ENCODE data around the gene FAIM.
"Not testable (repeated sequence)": the region's sequence is repeated elsewhere in the genome, so short reads cannot be mapped to it uniquely, and the experiment has no call there.

FAIM gene

DNA sequence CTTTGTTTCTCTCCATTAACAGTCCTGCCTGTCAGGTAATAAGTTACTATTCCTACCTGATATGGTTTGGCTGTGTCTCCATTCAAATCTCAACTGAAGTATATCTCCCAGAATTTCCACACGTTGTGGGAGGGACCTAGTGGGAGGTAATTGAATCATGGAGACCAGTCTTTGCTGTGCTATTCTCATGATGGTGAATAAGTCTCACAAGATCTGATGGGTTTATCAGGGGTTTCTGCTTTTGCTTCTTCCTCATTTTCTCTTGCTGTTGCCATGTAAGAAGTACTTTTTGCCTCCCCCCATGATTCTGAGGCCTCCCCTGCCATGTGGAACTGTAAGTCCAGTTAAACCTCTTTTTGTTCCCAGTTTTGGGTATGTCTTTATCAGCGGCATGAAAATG is 6.9 kb upstream of the FAIM start:
- DNase-seq (ENCODE audit: low read depth): not testable (repeated sequence)

DNA sequence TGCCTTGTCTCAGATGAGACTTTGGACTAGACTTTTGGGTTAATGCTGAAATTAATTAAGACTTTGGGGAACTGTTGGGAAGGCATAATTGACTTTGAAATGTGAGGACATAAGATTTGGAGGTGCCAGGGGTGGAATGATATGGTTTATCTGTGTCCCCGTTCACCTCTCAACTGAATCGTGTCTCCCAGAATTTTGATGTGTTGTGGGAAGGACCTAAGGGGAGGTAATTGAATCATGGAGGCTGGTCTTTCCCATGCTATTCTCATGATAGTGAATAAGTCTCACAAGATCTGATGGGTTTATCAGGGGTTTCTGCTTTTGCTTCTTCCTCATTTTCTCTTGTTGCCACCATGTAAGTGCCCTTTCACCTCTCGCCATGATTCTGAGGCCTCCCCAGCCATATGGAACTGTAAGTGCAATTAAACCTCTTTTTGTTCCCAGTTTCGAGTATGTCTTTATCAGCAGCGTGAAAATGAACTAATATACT is 4.4 kb upstream of the FAIM start:
- not testable (repeated sequence) for DNase-seq (ENCODE audit: low read depth)

DNA sequence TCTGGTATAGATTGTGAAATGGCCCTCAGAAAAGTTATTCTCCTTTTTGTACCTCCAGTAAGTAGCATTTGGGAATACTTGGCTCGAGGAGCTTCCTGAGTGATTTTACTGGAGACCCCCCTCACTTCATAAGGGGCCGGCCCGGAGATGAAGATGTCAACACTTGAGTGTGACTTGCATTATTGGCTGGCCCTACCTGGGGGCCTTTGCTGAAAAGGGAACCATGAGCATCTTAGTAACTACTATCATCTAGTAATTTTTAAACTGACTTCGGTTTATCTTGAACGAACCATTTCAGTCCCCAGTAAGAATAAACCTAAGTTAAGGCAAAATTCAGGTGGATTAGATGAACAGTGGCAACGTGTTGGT is 1.3 kb downstream of the FAIM start:
- no peak for DNase-seq (ENCODE audit: low read depth)

DNA sequence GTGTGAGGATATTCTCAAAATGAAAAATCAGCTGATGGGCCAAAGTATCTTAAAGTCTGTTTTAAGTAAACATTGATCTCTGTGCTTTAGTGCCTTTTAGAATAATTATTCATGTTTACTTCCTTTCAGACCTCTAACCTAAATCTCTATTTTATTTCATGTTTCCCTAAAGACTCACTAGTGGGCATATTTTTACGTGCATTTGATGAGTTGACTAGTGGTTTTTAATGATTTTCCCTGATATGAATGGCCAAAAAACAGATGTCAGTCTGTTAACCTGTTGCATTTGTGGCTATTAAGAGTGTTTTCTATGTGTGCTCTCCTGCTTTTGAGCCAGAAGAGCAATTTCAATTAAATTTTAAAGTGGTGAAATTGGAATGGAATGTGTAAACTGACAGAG is 6.9 kb downstream of the FAIM start:
- no peak for DNase-seq (ENCODE audit: low read depth)

DNA sequence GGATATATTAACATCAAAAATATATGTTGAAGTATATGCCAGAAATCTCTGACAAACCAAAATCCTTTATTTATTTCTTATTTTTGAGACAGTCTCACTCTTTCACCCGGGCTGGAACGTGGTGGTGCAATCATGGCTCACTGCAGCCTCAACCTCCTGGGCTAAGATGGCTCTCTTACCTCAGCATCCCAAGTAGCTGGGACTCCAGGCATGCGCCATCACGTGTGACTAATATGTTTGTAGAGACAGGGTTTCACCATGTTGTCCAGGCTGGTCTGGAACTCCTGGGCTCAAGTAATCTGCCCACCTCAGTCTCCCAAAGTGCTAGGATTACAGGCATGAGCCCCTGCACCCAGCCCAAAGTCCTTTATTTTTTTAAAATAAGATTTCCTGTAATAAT is 11.9 kb downstream of the FAIM start:
- DNase-seq (ENCODE audit: low read depth): no peak

DNA sequence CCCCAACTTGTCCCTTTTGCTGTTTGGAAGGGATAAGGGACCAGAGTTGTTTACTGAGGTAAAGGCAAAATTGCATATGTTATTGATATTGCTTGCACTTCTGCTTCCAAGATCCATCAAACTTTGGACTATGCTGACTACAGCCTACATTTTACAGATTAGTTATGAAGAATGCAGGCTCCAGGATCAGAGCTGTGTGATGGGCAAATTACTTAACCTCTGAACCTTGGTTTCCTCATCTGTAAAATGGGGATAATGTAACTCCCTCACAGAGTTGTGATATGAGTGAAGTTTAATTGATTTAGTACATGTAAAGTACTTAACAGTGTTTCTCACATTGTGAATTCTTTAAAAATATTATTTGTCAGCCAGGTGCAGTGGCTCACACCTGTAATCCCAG is 15.9 kb downstream of the FAIM start:
- DNase-seq (ENCODE audit: low read depth): no peak

DNA sequence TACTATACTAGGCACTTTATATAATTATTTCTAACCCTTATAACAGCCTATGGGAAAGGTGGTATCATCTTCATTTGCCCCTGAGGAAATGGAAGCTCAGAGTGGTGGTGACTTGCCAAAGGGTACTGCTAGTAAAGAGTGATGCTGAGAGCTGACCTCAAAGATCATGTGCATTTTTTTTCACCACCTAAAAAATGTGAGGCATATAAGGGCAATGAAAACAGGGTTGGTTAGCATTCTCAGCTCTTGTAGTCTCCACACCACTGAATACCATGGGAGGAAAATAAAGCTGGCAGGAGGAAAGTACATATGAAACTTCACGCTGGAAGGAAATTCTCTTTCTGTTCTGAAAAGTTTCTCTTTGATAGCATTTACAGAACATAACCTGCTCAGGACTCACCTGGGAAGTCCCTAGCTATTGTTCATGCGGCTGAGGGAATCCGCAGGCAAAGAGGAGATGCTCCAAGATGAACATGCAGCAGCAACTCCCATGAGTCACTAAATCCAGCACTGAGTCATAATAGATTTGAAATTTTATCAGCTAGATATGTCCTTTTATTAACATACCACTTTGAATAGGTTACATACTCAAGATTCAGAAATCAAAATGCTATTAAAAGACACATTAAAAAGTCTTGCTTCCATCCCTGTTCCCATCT is 17.3 kb downstream of the FAIM start:
- DNase-seq (ENCODE audit: low read depth): no peak

DNA sequence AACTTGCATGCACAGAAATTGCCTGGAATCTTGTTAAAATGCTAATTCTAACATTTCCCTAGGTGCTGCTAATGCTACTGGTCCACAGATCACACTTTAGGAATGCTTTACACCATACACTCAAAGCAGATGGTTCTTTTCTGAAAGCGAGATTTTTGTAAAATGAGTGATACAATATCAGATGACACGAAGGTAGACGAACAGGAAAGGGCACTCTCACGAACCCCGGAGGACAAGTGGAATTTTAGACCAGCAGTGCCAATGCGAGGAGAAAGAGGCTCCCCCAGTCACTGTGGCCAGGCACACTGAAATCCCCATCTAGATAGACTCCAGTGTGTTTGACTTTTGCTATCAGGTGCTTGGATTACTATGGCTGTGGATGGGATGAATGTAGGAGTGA is 21.0 kb downstream of the FAIM start:
- DNase-seq (ENCODE audit: low read depth): no peak

DNA sequence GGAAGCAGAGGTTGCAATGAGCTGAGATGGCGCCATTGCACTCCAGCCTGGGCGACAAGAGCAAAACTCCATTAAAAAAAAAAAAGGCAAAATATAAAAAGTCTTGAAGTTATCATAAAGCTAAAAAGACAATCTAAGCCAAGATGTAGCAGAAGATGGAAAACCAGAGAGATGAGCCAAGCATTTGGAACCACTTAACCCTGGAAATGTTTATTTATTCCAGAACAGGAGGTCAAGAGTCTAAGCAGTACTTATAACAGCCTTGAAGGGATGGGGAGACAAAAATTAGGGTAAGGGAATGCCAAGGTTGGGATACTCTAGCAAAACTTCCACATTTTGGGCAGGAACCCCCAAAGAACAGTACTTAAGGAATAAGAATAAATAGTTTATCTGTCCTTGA is 30.1 kb downstream of the FAIM start:
- DNase-seq (ENCODE audit: low read depth): no peak

DNA sequence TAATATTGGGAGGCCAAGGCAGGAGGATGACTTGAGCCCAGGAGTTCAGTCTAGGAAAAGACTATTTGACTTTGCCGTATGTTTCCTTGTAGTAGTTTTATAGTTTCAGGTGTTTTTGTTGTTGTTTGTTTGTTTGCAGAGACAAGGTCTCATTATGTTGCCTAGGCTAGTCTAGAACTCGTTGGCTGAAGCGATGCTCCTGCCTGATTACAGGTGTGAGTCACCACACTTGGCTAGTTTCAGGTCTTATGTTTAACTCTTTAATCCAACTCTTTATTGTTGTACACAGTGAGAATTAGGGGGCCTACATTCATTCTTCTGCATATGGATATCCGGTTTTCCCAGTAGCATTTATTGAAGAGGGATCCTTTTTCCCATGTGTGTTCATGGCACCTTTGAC is 32.0 kb downstream of the FAIM start:
- DNase-seq (ENCODE audit: low read depth): no peak

DNA sequence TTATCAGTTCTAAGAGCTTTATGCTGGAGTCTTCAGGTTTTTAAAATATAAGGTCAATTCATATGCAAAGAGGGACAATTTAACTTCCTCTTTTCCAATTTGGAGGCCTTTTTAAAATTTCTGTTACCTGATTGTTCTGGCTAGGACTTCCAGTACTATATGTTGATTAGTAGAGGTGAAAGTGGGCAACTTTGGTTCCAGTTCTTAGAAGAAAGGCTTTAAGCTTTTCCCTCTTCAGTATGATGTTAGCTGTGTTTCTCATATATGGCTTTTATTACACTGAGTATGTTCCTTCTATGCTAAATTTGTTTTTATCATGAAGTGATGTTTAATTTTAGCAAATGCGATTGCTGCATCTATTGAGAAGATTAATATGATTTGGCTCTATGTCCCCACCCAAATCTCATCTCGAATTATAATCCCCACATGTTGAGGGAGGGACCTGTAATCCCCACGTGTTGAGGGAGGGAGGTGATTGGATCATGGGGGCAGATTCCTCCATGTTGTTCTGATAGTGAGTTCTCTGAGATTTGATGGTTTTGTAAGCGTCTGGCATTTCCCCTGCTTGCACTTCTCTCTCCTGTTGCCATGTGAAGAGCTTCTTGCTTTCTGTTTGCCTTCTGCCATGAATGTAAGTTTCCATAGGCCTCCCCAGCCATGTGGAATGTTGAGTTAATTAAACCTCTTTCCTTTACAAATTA is 33.8 kb downstream of the FAIM start:
- no peak for DNase-seq (ENCODE audit: low read depth)

DNA sequence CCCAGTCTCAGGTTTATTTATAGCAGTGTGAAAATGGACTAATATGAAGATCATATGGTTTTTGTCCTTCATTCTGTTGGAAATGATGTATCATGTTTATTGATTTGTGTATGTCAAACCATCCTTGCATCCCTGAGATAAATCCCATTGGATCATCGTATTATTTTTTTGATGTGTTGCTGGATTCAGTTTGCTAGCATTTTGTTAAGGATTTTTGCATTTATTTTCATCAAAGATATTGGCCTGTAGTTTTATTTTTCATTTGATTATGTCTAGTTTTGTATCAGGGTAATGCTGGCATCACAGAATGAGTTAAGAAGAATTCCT is 34.3 kb downstream of the FAIM start:
- no peak for DNase-seq (ENCODE audit: low read depth)

DNA sequence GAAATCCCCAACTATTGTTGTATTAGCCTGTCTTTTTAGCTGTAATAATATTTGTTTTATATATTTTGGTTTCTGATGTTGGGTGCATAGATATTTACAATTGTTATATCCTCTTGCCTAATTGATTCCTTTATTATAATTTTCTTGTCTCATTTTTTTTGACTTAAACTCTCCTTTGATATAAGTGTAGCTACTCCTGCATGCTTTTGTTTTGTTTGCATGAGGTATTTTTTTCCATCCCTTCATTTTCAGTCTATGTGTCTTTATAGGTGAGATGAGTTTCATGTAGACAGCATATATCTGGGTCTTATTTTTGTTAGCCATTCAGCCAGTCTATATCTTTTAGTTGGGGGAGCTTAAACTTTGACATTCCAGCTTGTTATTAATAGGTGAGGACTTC is 37.4 kb downstream of the FAIM start:
- DNase-seq (ENCODE audit: low read depth): no peak

DNA sequence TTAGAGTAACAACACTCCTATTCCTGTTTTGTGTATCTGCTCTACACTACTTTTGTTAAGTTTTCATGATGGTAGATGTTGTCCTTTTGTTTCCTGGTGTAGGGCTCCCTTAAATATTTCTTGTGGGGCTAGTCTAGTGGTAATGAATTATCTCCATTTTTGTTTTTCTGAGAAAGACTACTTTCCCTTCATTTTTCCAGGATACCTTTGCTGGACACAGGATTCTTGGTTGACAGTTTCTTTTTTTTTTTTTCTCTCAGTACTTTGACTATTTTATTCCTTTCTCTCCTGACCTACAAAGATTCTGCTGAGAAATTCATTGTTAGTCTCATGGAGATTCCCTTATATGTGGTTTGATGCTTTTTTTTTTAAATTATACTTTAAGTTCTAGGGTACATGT is 37.9 kb downstream of the FAIM start:
- no peak for DNase-seq (ENCODE audit: low read depth)

DNA sequence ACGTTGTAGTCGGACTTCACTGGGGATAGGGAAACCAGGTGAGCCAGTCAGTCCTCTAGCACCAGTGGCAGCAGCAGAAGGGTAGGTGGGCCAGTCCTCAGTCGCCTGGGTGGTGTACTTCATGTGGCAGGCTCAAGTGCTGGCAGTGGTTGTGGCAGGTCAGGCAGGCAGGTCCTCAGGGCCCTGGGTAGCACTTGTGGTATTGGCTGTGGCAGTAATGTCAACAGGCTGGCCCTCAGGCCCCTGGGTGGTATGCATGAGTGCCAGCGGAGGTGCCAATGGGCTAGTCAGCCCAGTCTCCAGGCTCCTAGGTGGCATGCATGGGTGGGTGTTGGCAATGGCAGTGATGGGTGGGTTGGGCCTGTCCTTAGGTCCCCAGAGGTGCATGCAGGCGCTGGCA is 40.6 kb downstream of the FAIM start:
- DNase-seq (ENCODE audit: low read depth): no peak

DNA sequence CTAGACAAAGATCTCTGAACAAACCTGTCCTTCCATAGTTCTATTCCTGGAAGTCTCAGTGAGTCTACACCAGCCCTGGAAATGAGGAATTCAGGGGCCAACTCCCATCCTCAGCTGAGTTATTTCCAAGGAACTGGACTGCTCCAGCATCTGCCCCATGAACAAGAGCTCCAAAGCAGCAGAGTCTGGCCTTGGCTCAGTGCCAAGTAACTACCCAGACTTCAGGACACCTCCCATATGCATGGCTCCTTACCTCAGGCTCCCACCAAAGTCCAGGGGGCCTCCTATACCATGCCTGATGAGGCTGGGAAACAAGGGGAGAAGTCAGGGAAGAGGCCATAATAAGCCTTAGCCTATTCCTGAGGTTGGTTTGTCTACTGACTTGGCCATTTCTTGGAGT is 45.0 kb downstream of the FAIM start:
- DNase-seq (ENCODE audit: low read depth): no peak

DNA sequence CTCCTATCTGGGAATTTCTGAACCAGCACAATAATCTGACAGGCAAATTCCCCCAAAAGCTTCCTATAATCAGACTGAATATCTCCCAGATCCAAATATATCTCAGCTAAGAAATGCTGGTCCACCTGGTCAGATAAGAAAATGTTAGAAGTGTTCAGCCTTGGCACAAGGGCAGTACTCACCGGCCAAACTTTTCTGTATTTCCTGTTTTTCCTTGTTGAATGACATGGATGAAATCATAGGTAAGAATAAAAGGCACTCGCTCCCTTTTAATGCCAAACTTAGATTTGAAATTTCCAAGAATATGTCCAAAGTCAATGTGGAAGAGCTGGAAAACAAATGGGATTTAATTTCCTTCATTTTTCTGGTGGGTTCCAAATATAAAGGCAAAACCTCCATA is 48.9 kb downstream of the FAIM start:
- DNase-seq (ENCODE audit: low read depth): no peak

DNA sequence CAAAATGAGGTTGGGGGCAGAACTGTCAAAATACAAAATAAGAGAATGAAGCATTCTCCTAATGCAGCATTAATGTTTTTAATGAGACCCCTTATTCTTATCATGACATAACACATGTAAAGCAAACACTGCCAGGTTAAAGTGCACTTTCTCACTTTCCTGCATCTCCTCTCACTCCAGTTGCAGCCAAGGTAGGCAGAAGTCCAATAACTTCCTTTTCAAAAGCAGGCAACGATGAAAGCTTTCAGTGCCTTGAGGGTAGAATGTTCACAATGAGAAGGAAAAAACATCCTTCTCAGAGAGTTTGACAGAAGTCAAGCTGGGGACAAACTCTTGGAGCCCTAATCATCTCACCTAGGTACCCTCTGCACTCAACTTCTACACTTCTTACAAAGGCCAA is 59.5 kb downstream of the FAIM start:
- no peak for DNase-seq (ENCODE audit: low read depth)

DNA sequence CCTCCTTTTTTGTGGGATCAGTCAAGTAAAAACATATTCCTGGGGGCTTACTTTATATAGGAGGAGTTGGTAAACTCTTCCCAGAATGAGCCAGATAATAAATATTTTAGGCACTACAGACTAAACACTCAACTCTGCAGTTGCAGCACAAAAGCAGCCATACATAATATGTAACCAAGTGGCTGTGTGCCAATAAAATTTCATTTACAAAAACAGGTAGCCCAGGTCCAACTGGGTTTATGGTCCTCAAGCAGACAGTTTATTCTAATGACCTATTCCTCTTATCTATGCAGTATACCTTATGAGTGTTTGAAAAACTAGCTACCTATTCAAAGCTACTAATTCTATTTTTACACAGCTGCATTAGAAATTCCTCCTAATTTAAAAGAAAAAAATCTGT is 61.8 kb downstream of the FAIM start:
- DNase-seq (ENCODE audit: low read depth): no peak

DNA sequence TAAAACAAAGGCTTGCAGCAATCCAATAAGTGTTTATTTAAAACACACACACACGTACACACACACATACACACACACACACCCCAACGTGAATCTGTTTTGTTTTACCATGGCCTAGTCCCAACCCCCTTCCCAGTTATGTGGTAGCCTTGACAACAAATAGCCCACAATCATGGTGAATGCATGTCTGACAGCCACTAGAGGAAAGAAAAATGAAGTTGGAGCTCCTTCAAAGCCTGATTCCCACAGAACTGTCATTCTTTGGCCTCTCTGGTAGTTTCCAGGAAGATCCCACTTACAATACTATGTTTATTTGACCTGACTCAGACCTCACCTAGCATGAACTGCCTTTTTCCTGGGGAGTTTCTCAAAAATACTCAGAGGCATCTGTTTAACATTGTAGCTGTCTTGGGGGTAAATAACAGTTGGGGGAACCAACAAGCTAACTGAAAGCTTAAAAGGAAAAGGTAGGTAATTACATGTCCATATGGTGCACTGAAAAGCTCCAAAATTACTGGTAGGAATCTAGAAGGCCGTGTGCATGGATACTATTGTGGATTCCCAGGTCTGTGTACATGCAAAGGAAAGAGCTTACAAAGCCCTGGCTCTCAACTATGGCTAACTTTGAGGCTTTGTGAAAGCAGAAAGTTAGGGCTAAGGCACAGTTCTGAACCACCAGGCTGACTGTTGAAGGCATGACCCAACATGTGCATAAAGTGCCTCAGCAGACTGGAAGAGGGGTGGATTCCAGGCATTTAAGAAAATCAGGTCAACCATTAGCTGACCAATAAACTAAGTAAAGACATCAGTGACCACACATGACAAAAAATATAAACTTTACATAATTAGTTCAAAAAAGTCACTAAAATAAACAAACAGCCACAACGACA is 65.3 kb downstream of the FAIM start:
- DNase-seq (ENCODE audit: low read depth): no peak

DNA sequence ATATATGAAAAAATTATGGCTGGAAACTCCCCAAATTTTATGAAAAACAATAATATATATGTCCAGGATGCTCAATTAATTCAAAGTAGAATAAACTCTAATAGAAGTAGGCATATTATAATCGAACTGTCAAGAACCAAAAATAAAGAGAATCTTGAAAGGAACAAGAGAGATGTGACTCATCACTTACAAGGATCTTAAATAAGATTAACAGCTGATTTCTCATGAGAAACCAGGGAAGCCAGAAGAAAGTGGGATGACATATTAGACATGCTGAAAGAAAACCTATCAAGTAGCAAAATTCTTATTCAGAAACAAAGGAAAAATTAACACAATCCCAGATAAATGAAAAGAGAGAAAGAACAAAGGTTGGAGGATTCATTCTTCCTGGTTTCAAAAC is 66.8 kb downstream of the FAIM start:
- DNase-seq (ENCODE audit: low read depth): no peak

DNA sequence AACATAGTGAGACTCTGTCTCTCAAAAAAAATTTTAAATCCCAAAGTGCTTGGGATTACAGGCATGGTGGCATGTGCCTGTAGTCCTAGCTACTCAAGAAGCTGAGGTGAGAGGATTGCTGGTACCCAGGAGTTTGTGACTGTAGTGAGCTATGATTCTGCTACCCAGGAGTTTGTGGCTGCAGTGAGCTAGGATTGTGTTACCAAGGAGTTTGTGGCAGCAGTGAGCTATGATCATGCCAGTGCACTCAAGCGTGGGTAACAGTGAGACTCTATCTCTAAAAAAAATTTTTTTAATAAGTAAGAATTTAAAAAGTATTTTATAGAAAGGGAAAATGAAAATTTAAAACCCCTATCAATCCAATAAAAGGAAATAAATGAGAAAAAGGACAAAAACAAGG is 69.5 kb downstream of the FAIM start:
- no peak for DNase-seq (ENCODE audit: low read depth)

DNA sequence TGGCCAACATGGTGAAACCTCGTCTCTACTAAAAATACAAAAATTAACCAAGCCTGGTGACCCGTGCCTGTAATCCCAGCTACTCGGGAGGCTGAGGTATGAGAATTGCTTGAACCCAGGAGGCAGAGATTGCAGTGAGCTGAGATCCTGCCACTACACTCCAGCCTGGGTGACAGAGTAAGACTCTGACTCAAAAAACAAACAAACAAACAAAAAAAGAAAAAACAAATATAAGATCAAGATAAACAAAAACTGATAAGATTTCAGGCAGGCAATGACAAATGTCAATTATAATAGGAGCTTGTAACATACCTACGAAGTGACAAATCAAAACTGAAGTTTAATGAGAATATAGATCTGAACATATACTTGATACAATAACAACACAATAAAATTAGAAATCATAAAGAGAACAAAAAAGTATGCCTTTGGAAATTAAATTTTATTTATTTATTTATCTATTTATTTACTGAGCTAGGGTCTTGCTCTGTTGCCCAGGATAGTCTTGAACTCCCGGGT is 70.4 kb downstream of the FAIM start:
- no peak for DNase-seq (ENCODE audit: low read depth)
